H9 (cell line): Measurements from ENCODE around the gene NKAIN2. TPM values are rescaled to one million over a fixed set of nuclear protein-coding genes. Genes with fewer than 3 reads are reported as not detected.

ENCODE experiments used
- DNase-seq: peaks from one replicate; pipeline ENCODE4 v3.0.0-alpha.2; 2017
- H2AFZ ChIP-seq: one replicate; pipeline ENCODE4 v1.6.1; 2013; ENCODE audit warnings: mild to moderate bottlenecking, low read length, control low read depth, moderate library complexity
- H2AK5ac ChIP-seq: 2 replicates; pipeline ENCODE4 v1.6.1; 2013; ENCODE audit warnings: low read length, control low read depth, mixed read lengths; ENCODE audit not compliant: insufficient read length
- H2BK120ac ChIP-seq: one replicate; pipeline ENCODE4 v1.6.1; 2013; ENCODE audit warnings: low read depth, mild to moderate bottlenecking, low read length, control low read depth, inconsistent platforms; ENCODE audit not compliant: poor library complexity, severe bottlenecking
- H2BK12ac ChIP-seq: 2 replicates; pipeline ENCODE4 v1.6.1; 2013; ENCODE audit warnings: low read length, control low read depth, mixed read lengths, low read depth; ENCODE audit not compliant: insufficient read length
- H2BK15ac ChIP-seq: 2 replicates; pipeline ENCODE4 v1.6.1; 2013; ENCODE audit warnings: low read depth, low read length, control low read depth
- H2BK20ac ChIP-seq: one replicate; pipeline ENCODE4 v1.6.1; 2013; ENCODE audit warnings: low read depth, mild to moderate bottlenecking, low read length, control low read depth, inconsistent platforms; ENCODE audit not compliant: poor library complexity, severe bottlenecking
- H2BK5ac ChIP-seq: 2 replicates; pipeline ENCODE4 v1.6.1; 2013; ENCODE audit warnings: low read length, control low read depth, mixed read lengths; ENCODE audit not compliant: insufficient read length
- H3K14ac ChIP-seq: 2 replicates; pipeline ENCODE4 v1.6.1; 2013; ENCODE audit warnings: low read length, control low read depth; ENCODE audit not compliant: insufficient read depth
- H3K18ac ChIP-seq: 2 replicates; pipeline ENCODE4 v1.6.1; 2013; ENCODE audit warnings: low read depth, mild to moderate bottlenecking, mixed read lengths, low read length, control low read depth; ENCODE audit not compliant: insufficient read length
- H3K23ac ChIP-seq: 2 replicates; pipeline ENCODE4 v1.6.1; 2013; ENCODE audit warnings: low read length, control low read depth, mixed read lengths, low read depth; ENCODE audit not compliant: insufficient read length
- H3K23me2 ChIP-seq: 2 replicates; pipeline ENCODE4 v1.6.1; 2013; ENCODE audit warnings: low read depth, mild to moderate bottlenecking, mixed read lengths, low read length, control low read depth; ENCODE audit not compliant: insufficient read length, poor library complexity, severe bottlenecking
- H3K27ac ChIP-seq: 2 replicates; pipeline ENCODE4 v1.5.1; 2013; ENCODE audit warnings: low read length, control low read depth, mixed read lengths, low read depth; ENCODE audit not compliant: insufficient read length
- H3K27me3 ChIP-seq: 2 replicates; pipeline ENCODE4 v1.6.1; 2013; ENCODE audit warnings: low read length, control low read depth, inconsistent platforms; ENCODE audit not compliant: insufficient read depth
- H3K4ac ChIP-seq: 2 replicates; pipeline ENCODE4 v1.6.1; 2013; ENCODE audit warnings: low read depth, mild to moderate bottlenecking, control low read depth, inconsistent platforms, low read length, moderate library complexity
- H3K4me1 ChIP-seq: 2 replicates; pipeline ENCODE4 v1.6.1; 2013; ENCODE audit warnings: low read length, control low read depth, inconsistent platforms; ENCODE audit not compliant: insufficient read depth
- H3K4me2 ChIP-seq: 2 replicates; pipeline ENCODE4 v1.6.1; 2013; ENCODE audit warnings: low read length, control low read depth, mixed read lengths; ENCODE audit not compliant: insufficient read length, insufficient read depth
- H3K56ac ChIP-seq: 2 replicates; pipeline ENCODE4 v1.6.1; 2013; ENCODE audit warnings: low read depth, mild to moderate bottlenecking, mixed read lengths, low read length, control low read depth; ENCODE audit not compliant: insufficient read length
- H3K79me1 ChIP-seq: 2 replicates; pipeline ENCODE4 v1.6.1; 2013; ENCODE audit warnings: low read depth, mild to moderate bottlenecking, moderate library complexity, low read length, control low read depth, inconsistent platforms; ENCODE audit not compliant: insufficient read depth, poor library complexity, severe bottlenecking
- H3K79me2 ChIP-seq: 2 replicates; pipeline ENCODE4 v1.6.1; 2013; ENCODE audit warnings: low read length, control low read depth, inconsistent platforms; ENCODE audit not compliant: insufficient read depth
- H3K9ac ChIP-seq: 2 replicates; pipeline ENCODE4 v1.6.1; 2013; ENCODE audit warnings: low read length, control low read depth, mixed read lengths; ENCODE audit not compliant: insufficient read length; ENCODE audit errors: extremely low read depth
- H3K9me3 ChIP-seq: one replicate; pipeline ENCODE4 v1.6.1; 2013; ENCODE audit warnings: low read depth, low read length, inconsistent platforms; ENCODE audit not compliant: control insufficient read depth
- H3T11ph ChIP-seq: one replicate; pipeline ENCODE4 v1.6.1; 2013; ENCODE audit warnings: mild to moderate bottlenecking, low read length, control low read depth, inconsistent platforms
- H4K20me1 ChIP-seq: one replicate; pipeline ENCODE4 v1.6.1; 2013; ENCODE audit not compliant: control insufficient read depth, insufficient read length, insufficient read depth
- H4K5ac ChIP-seq: 2 replicates; pipeline ENCODE4 v1.6.1; 2013; ENCODE audit warnings: low read depth, mild to moderate bottlenecking, mixed read lengths, low read length, control low read depth; ENCODE audit not compliant: insufficient read length
- H4K8ac ChIP-seq: replicated peaks from 2 replicates; pipeline ENCODE4 v1.6.1; 2013; ENCODE audit warnings: low read length, control low read depth, mixed read lengths, low read depth; ENCODE audit not compliant: insufficient read length
- H4K91ac ChIP-seq: 2 replicates; pipeline ENCODE4 v1.6.1; 2013; ENCODE audit warnings: low read depth, mild to moderate bottlenecking, moderate library complexity, mixed read lengths, low read length, control low read depth; ENCODE audit not compliant: insufficient read length
- H3K27ac Mint-ChIP-seq, 3 experiments: 2 replicates in 2 of 3; 3 replicates in 1 of 3; pipeline ENCODE4 v1.8.0; 2020 to 2021; ENCODE audit warnings: mixed read lengths in 3 of 3, mild to moderate bottlenecking in 1 of 3, moderate library complexity in 1 of 3
- H3K27me3 Mint-ChIP-seq: 2 replicates; pipeline ENCODE4 v1.8.0; 2021; ENCODE audit warnings: low read depth, mild to moderate bottlenecking, moderate library complexity, mixed read lengths
- H3K36me3 Mint-ChIP-seq, 3 experiments: 2 replicates in 2 of 3; 3 replicates in 1 of 3; pipeline ENCODE4 v1.8.0; 2020 to 2021; ENCODE audit warnings: low read depth in 3 of 3, mixed read lengths in 3 of 3; ENCODE audit not compliant: insufficient read depth in 1 of 3
- H3K4me1 Mint-ChIP-seq, 2 experiments: 2 replicates each; pipeline ENCODE4 v1.8.0; 2020; ENCODE audit warnings: mixed read lengths in 2 of 2
- H3K4me3 Mint-ChIP-seq, 2 experiments: 2 replicates in 1 of 2; 3 replicates in 1 of 2; pipeline ENCODE4 v1.8.0; 2020 to 2021; ENCODE audit warnings: mild to moderate bottlenecking in 2 of 2, mixed read lengths in 2 of 2, moderate library complexity in 1 of 2
- H3K9me3 Mint-ChIP-seq, 2 experiments: 2 replicates in 1 of 2; 3 replicates in 1 of 2; pipeline ENCODE4 v1.8.0; 2020; ENCODE audit warnings: mild to moderate bottlenecking in 2 of 2, mixed read lengths in 2 of 2, moderate library complexity in 1 of 2
- WGBS: extraction: QIAGEN DNeasy Blood & Tissue Kit; methylation state at CpG from one replicate; pipeline ENCODE4 v1.1.7; 2013; ENCODE audit warnings: missing lambda C conversion rate, low lambda C conversion rate, mixed read lengths; ENCODE audit not compliant: insufficient read length; ENCODE audit errors: extremely low coverage; 5-methylcytosine and 5-hydroxymethylcytosine counted together
- total RNA-seq: library from RNA; stranded (reverse); gene quantifications from 2 replicates; pipeline ENCODE4 v1.2.1, GENCODE V29; 2021
- TF ChIP-seq, protein P1 (sequence below): fragments of 200-600 bp; sonication (generic); conservative IDR thresholded peaks from 3 replicates; pipeline ENCODE4 v1.8.0; 2021; ENCODE audit warnings: antibody characterized with exemption, mild to moderate bottlenecking

NKAIN2 gene
- total RNA-seq, 1 experiment from 2014 or later = 0.17 TPM

DNA sequence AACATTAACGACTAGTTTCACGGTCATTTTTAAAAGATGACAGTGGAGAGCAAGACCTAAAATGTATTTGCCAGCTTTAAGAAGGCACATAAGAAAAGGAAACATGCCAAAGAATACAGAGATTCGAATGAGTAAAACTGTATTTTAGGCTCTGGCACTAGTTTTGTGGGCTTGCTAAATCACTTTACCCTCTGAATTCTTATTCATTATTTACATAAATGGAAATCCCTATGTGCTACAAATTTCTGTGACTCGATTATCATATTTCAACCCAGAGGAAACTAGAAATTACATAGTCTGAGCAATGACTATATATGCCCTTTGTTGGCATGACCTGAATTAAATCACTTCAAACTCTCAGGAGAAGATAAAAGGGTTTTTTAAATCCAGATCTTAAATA, 716.8 kb downstream of the NKAIN2 start:
- Histone ChIP-seq H4K91ac (no peak overlapping the region), H3K27me3 (no peaks in the 10 kb centered on the region), H3K4me1 (no peaks in the 10 kb centered on the region), H3K18ac (no peak overlapping the region), H3K27ac (no peak overlapping the region), H3K79me2 (no peaks in the 10 kb centered on the region), H3K14ac (no peak overlapping the region), H4K5ac (no peak overlapping the region), H4K8ac (no peak overlapping the region), H3K23ac (no peak overlapping the region), H4K20me1 (no peaks in the 10 kb centered on the region), H2BK20ac (no peak overlapping the region), H2BK120ac (no peak overlapping the region), H3K9ac (no peak overlapping the region), H2AFZ (no peak overlapping the region), H3K56ac (no peak overlapping the region), H3K4me2 (no peak overlapping the region), H2AK5ac (no peak overlapping the region), H3T11ph (no peak overlapping the region), H3K23me2 (no peaks in the 10 kb centered on the region), H2BK12ac (no peak overlapping the region), H3K79me1 (no peaks in the 10 kb centered on the region), H2BK5ac (no peak overlapping the region), H3K4ac (no peak overlapping the region), H2BK15ac (no peak overlapping the region), H3K9me3 (no peaks in the 10 kb centered on the region)
- H3K36me3 Mint-ChIP-seq = no peaks in the 10 kb centered on the region
- no CpG with 5 or more reads among the region's 4 CpGs for WGBS
- TF ChIP-seq, protein P1, sequence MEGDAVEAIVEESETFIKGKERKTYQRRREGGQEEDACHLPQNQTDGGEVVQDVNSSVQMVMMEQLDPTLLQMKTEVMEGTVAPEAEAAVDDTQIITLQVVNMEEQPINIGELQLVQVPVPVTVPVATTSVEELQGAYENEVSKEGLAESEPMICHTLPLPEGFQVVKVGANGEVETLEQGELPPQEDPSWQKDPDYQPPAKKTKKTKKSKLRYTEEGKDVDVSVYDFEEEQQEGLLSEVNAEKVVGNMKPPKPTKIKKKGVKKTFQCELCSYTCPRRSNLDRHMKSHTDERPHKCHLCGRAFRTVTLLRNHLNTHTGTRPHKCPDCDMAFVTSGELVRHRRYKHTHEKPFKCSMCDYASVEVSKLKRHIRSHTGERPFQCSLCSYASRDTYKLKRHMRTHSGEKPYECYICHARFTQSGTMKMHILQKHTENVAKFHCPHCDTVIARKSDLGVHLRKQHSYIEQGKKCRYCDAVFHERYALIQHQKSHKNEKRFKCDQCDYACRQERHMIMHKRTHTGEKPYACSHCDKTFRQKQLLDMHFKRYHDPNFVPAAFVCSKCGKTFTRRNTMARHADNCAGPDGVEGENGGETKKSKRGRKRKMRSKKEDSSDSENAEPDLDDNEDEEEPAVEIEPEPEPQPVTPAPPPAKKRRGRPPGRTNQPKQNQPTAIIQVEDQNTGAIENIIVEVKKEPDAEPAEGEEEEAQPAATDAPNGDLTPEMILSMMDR = no peak
- DNase-seq = no peak
- no peaks in the 10 kb centered on the region; a peak in 1 of 5 replicates for H3K9me3 Mint-ChIP-seq
- no peak overlapping the region for H3K4me3 Mint-ChIP-seq
- no peaks in the 10 kb centered on the region for H3K27me3 Mint-ChIP-seq
- no peak overlapping the region for H3K27ac Mint-ChIP-seq
- peaks cover 5 to 12% of the 10 kb centered on the region in 2 experiments for H3K4me1 Mint-ChIP-seq
